Upper lobe of left lung (tissue), 6 donors: Measurements from ENCODE around the gene PAPPA. TPM values are rescaled to one million over a fixed set of nuclear protein-coding genes. Genes with fewer than 3 reads are reported as not detected.

Experiments used
- ATAC-seq, 2 donors: fragments of 200-7000 bp; cut with Tn5 transposase; one replicate each; pipeline ENCODE4 v1.9.1; 2022; ENCODE audit warnings: mild to moderate bottlenecking in 2 of 2, moderate library complexity in 2 of 2; ENCODE audit not compliant: low FRiP score in 2 of 2
- DNase-seq, 2 donors: peaks; one replicate each; pipeline ENCODE4 v3.0.0-alpha.2; 2019 to 2020
- H3K27ac ChIP-seq, 4 donors: fragments of 200-600 bp; sonication (generic); one replicate each; pipeline ENCODE4 v1.5.1; 2016 to 2019
- H3K27me3 ChIP-seq, 4 donors: fragments of 200-600 bp; sonication (generic); one replicate each; pipeline ENCODE4 v1.5.1; 2017 to 2019
- H3K36me3 ChIP-seq, 4 donors: fragments of 200-600 bp; sonication (generic); one replicate each; pipeline ENCODE4 v1.5.1; 2016 to 2019
- H3K4me1 ChIP-seq, 4 donors: fragments of 200-600 bp; sonication (generic); one replicate each; pipeline ENCODE4 v1.5.1; 2018 to 2019
- H3K4me3 ChIP-seq, 4 donors: fragments of 200-600 bp; sonication (generic); one replicate each; pipeline ENCODE4 v1.5.1; 2017 to 2019; ENCODE audit warnings: mild to moderate bottlenecking in 2 of 4, moderate library complexity in 1 of 4
- H3K9me3 ChIP-seq, 4 donors: fragments of 200-600 bp; sonication (generic); one replicate each; pipeline ENCODE4 v1.5.1; 2018 to 2019
- CTCF ChIP-seq, 6 experiments: fragments of 450-650 bp in 4 of 6; fragments of 200-600 bp in 2 of 6; sonication (generic) in 2 of 6; IDR thresholded peaks; one replicate each; pipeline ENCODE4 v1.5.1; 2016 to 2019; ENCODE audit warnings: antibody characterized with exemption in 6 of 6
- EP300 ChIP-seq, 4 donors: sonication (generic); formaldehyde crosslinking; IDR thresholded peaks; one replicate each; pipeline ENCODE4 v1.5.1; 2017; ENCODE audit warnings: antibody characterized with exemption in 4 of 4, control low read depth in 2 of 4
- POLR2A ChIP-seq, 4 donors: fragments of 450-650 bp; IDR thresholded peaks; one replicate each; pipeline ENCODE4 v1.5.1; 2016 to 2017; ENCODE audit warnings: antibody characterized with exemption in 4 of 4, mild to moderate bottlenecking in 2 of 4
- POLR2AphosphoS5 ChIP-seq, 2 donors: sonication (generic); formaldehyde crosslinking; IDR thresholded peaks; one replicate each; pipeline ENCODE4 v1.5.1; 2017; ENCODE audit warnings: antibody characterized with exemption in 2 of 2
- WGBS, 2 donors: methylation state at CpG; one replicate each; pipeline ENCODE4 v1.1.5; 2017 to 2018; 5-methylcytosine and 5-hydroxymethylcytosine counted together
- total RNA-seq, 6 donors: library from RNA; depleted of rRNA in 4 of 6; stranded (reverse); fragments of >200 nt in 4 of 6; gene quantifications; one replicate each; pipeline versions ENCODE4 v1.1.0 to v1.2.1, GENCODE V29; 2016 to 2021
- donor health status: DM: no; HTN: no; CAD: no; lungs with moderate emphysema.
- donor health status: DM: no; HTN: yes; CAD: no; lungs with severe emphysema.

Gene PAPPA
- total RNA-seq, 6 donors from 2014 or later = 0.46 to 2.9 (median 1.1) TPM

DNA sequence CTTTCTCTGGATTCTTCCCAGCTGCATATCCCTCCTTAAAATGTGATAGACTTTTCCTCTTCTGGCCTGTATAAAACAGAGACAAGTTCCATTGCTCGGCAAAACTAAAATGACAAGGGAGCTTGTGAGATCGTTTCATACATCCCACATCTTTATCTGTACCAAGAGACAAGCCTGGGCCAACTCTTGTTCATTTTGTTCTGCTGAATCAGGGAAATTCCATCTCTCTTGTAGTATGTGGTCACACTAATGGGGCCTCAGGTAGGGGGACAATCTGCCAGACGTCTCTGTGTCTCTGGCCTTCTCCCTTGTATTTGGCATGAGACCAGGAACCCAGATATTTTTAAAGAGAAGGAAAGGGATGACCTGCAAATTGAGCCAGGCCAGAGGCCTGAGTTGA lies 18.6 kb upstream of the PAPPA start:
- WGBS, 2 donors = 61 to 73% methylated on average over 3 of the region's 3 CpGs

DNA sequence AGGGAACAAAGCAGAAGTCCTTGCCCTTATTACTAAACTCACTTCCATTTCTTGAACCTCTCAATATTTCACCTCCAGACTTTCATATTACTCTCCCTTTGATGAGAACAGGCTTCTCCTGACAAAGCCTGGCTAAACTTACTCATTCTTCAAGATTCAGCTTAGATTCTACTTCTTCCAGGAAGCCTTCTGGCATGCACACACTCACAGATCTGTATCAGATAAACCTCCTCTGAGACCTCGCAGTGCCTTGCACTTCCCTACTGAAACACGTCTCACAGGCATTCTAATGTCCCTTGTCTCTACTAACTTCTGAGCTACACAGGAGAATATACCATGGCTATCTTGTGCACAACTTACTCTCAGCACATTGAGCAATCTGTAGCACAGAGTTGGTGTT lies 16.6 kb upstream of the PAPPA start:
- no peaks in the 10 kb centered on the region for H3K27me3 ChIP-seq
- WGBS, 2 donors = 84 to 90% methylated on average over 2 of the region's 2 CpGs
- H3K4me3 ChIP-seq = no peak overlapping the region
- TF ChIP-seq EP300 (IDR thresholded peaks at IDR 0.05) (no peak), POLR2A (IDR thresholded peaks at IDR 0.05) (no peak), CTCF (IDR thresholded peaks at IDR 0.05) (no peak), POLR2AphosphoS5 (IDR thresholded peaks at IDR 0.05) (no peak)
- DNase-seq (no peak), ATAC-seq (no peak)
- no peaks in the 10 kb centered on the region for H3K9me3 ChIP-seq
- no peak overlapping the region for H3K27ac ChIP-seq
- no peaks in the 10 kb centered on the region for H3K36me3 ChIP-seq
- no peaks in the 10 kb centered on the region for H3K4me1 ChIP-seq

More for the DNA sequence above, 18.6 kb upstream of the PAPPA start:
- Histone ChIP-seq H3K4me1 (no peaks in the 10 kb centered on the region), H3K9me3 (peaks cover 0 to 4% (median 0%) of the 10 kb centered on the region in 4 donors), H3K4me3 (no peak overlapping the region), H3K27me3 (no peaks in the 10 kb centered on the region), H3K36me3 (no peaks in the 10 kb centered on the region), H3K27ac (no peak overlapping the region)
- no peak for TF ChIP-seq EP300 (IDR thresholded peaks at IDR 0.05)
- TF ChIP-seq CTCF (IDR thresholded peaks at IDR 0.05) = no peak
- no peak for TF ChIP-seq POLR2A (IDR thresholded peaks at IDR 0.05)
- TF ChIP-seq POLR2AphosphoS5 (IDR thresholded peaks at IDR 0.05) = no peak
- DNase-seq = no peak
- ATAC-seq = no peak

DNA sequence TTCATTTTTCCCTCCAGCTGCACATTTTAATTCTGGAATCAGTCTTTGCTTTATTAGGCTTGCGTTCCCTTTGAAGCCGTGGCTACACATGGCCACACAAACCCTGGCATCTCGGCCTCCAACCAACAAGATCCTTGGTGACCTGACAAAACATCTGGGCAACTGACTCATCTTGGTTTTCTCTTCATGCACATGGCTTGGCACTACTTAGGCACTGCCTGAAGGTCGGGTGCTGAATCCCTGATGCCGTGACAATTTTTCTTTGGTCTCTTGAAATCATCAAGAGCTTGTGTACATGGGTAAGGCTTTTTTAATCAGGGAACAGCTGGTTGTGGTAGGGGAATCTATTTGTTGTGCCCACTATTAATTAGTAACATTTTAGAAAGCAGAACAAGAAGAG lies 16.0 kb upstream of the PAPPA start:
- Histone ChIP-seq H3K9me3 (no peaks in the 10 kb centered on the region), H3K27ac (no peak overlapping the region), H3K36me3 (no peaks in the 10 kb centered on the region), H3K4me1 (no peaks in the 10 kb centered on the region), H3K27me3 (no peaks in the 10 kb centered on the region), H3K4me3 (no peak overlapping the region)
- DNase-seq = no peak
- TF ChIP-seq EP300 (IDR thresholded peaks at IDR 0.05) (no peak), POLR2AphosphoS5 (IDR thresholded peaks at IDR 0.05) (no peak), POLR2A (IDR thresholded peaks at IDR 0.05) (no peak), CTCF (IDR thresholded peaks at IDR 0.05) (no peak)
- no peak for ATAC-seq
- 82 to 83% methylated on average over 5 of the region's 5 CpGs for WGBS, 2 donors

DNA sequence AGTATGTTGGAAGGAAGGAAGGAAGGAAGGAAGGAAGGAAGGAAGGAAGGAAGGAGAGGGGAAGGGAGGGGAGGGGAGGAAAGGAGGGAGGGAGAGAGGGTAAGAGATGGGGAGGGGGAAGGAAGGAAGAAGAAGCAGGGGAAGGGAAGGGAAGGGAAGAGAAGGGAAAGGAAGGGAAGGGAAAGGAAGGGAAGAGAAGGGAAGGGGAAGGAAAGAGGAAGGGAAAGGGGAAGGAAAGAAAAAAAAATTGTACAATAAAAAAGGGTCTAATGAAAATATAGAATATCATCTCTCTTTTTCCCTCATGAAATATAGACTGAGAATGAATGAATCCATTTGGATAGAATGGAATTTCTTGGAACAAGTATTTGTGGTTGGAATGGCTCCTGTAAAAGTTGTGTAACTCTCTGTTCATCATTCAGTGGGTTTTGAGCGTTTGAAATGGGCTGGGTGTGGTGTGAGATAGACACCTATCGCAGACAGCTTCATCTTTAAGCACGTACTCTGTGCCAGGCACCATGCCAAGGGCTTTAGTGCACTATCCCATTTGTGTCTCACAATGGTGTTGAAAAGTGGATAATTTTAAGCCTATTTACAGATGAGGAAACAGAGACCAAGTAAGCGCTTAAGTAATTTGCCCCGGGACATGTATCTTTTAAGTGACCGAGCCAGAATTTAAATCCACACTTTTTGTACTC lies 11.6 kb upstream of the PAPPA start:
- TF ChIP-seq POLR2AphosphoS5 (IDR thresholded peaks at IDR 0.05) (no peak), POLR2A (IDR thresholded peaks at IDR 0.05) (no peak), CTCF (IDR thresholded peaks at IDR 0.05) (no peak), EP300 (IDR thresholded peaks at IDR 0.05) (no peak)
- 77 to 87% methylated on average over 6 of the region's 6 CpGs for WGBS, 2 donors
- peak in 1 of 2 donors; percentile 65 for ATAC-seq

More for the DNA sequence above, 11.6 kb upstream of the PAPPA start:
- no peaks in the 10 kb centered on the region for H3K36me3 ChIP-seq
- no peak overlapping the region for H3K27ac ChIP-seq
- H3K4me1 ChIP-seq = no peaks in the 10 kb centered on the region
- H3K9me3 ChIP-seq = no peaks in the 10 kb centered on the region
- no peak overlapping the region for H3K4me3 ChIP-seq
- no peaks in the 10 kb centered on the region for H3K27me3 ChIP-seq
- DNase-seq = no peak
